Measurements from ENCODE around the gene PRKN. TPM values are rescaled to one million over a fixed set of nuclear protein-coding genes. Genes with fewer than 3 reads are reported as not detected.

The PRKN gene
- total and polyA plus RNA-seq, 2 experiments from 2014 or later = 0.10 to 0.84 TPM

DNA sequence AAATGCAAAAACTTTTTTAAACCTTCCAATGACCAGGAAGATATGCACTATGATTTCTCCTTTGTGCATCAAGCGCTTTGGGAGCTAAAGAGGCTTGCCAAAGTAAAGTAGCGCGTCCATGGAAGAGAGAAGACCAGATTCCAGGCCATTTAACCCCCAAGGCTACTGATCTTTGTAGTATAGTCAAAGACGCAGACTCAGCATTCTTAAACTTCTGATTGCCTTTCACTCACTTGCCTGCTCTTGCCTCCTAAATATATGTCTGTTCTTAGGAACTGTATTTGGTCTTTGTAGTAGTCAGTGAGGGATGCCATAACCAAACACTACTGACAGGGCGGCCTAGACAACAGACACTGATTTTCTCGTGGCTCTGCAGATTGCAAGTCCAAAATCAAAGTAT is 426.4 kb downstream of the PRKN start (continued):
- TF ChIP-seq, protein P1, sequence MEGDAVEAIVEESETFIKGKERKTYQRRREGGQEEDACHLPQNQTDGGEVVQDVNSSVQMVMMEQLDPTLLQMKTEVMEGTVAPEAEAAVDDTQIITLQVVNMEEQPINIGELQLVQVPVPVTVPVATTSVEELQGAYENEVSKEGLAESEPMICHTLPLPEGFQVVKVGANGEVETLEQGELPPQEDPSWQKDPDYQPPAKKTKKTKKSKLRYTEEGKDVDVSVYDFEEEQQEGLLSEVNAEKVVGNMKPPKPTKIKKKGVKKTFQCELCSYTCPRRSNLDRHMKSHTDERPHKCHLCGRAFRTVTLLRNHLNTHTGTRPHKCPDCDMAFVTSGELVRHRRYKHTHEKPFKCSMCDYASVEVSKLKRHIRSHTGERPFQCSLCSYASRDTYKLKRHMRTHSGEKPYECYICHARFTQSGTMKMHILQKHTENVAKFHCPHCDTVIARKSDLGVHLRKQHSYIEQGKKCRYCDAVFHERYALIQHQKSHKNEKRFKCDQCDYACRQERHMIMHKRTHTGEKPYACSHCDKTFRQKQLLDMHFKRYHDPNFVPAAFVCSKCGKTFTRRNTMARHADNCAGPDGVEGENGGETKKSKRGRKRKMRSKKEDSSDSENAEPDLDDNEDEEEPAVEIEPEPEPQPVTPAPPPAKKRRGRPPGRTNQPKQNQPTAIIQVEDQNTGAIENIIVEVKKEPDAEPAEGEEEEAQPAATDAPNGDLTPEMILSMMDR (conservative IDR thresholded peaks at IDR 0.05; ENCODE audit: low read depth in 2 of 2) = no peak
- no peak for TF ChIP-seq ZNF331 (CRISPR knock-in tag; IDR thresholded peaks at IDR 0.05; ENCODE audit: low read depth)
- no peak for TF ChIP-seq EZH2phosphoT487 (IDR thresholded peaks at IDR 0.05; ENCODE audit: unreplicated experiment)
- TF ChIP-seq, protein P2, sequence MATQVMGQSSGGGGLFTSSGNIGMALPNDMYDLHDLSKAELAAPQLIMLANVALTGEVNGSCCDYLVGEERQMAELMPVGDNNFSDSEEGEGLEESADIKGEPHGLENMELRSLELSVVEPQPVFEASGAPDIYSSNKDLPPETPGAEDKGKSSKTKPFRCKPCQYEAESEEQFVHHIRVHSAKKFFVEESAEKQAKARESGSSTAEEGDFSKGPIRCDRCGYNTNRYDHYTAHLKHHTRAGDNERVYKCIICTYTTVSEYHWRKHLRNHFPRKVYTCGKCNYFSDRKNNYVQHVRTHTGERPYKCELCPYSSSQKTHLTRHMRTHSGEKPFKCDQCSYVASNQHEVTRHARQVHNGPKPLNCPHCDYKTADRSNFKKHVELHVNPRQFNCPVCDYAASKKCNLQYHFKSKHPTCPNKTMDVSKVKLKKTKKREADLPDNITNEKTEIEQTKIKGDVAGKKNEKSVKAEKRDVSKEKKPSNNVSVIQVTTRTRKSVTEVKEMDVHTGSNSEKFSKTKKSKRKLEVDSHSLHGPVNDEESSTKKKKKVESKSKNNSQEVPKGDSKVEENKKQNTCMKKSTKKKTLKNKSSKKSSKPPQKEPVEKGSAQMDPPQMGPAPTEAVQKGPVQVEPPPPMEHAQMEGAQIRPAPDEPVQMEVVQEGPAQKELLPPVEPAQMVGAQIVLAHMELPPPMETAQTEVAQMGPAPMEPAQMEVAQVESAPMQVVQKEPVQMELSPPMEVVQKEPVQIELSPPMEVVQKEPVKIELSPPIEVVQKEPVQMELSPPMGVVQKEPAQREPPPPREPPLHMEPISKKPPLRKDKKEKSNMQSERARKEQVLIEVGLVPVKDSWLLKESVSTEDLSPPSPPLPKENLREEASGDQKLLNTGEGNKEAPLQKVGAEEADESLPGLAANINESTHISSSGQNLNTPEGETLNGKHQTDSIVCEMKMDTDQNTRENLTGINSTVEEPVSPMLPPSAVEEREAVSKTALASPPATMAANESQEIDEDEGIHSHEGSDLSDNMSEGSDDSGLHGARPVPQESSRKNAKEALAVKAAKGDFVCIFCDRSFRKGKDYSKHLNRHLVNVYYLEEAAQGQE (IDR thresholded peaks at IDR 0.05; ENCODE audit: unreplicated experiment) = no peak

DNA sequence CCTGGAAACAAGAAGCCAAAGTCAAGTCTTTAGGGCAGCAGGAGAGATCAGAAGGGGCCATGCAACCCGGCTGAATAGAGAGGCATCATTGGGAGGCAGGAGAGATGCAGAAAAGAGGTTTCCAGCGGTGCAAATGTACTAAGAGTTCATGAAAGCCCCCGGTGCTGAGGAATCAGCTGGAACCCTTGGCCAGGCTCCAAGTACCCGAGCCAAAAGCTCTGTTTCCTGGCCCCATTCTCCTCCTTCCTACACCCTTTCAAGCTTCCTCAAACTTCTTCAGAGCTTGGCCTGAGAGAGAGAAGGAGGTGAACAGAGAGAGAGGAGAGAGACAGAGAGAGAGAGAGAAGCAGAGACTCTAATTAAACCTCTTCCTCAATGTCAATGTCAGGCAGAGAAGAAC is 433.5 kb downstream of the PRKN start:
- ATAC-seq = no peak
- Mint-ChIP-seq H3K27me3 (ENCODE audit: insufficient read depth, low read depth, poor library complexity) (no peaks in the 10 kb centered on the region), H3K9me3 (no peaks in the 10 kb centered on the region), H3K27ac (no peak overlapping the region), H3K4me3 (no peak overlapping the region), H3K4me1 (no peaks in the 10 kb centered on the region), H3K36me3 (ENCODE audit: low read depth) (no peaks in the 10 kb centered on the region)
- Histone ChIP-seq H3K79me2 (replicated peaks; ENCODE audit: insufficient read depth) (no peaks in the 10 kb centered on the region), H3K27ac (ENCODE audit: low read depth) (no peak overlapping the region), H4K20me1 (replicated peaks; ENCODE audit: insufficient read depth) (no peaks in the 10 kb centered on the region), H3K9me2 (ENCODE audit: insufficient read depth) (peaks cover 3% of the 10 kb centered on the region; the same call in 1 of the 2 replicates), H3K4me3 (no peak overlapping the region), H2AFZ (no peak overlapping the region), H3K27me3 (ENCODE audit: insufficient read depth) (no peaks in the 10 kb centered on the region), H3K36me3 (ENCODE audit: insufficient read depth) (no peaks in the 10 kb centered on the region), H3F3A (replicated peaks; ENCODE audit: low read depth) (no peaks in the 10 kb centered on the region), H3K4me1 (ENCODE audit: insufficient read depth) (no peaks in the 10 kb centered on the region), H3K4me2 (no peak overlapping the region)
- DNase-seq (ENCODE audit: low spot score) = no peak
- TF ChIP-seq, protein P2 (IDR thresholded peaks at IDR 0.05; ENCODE audit: unreplicated experiment) = no peak
- TF ChIP-seq, protein P1 (conservative IDR thresholded peaks at IDR 0.05; ENCODE audit: low read depth in 2 of 2) = no peak
- TF ChIP-seq ZNF114 (CRISPR knock-in tag; IDR thresholded peaks at IDR 0.05) (no peak), EZH2phosphoT487 (IDR thresholded peaks at IDR 0.05; ENCODE audit: unreplicated experiment) (no peak), JUNB (IDR thresholded peaks at IDR 0.05; ENCODE audit: unreplicated experiment) (no peak), POLR2AphosphoS5 (IDR thresholded peaks at IDR 0.05; ENCODE audit: low read depth) (no peak)
- TF ChIP-seq, protein P3, sequence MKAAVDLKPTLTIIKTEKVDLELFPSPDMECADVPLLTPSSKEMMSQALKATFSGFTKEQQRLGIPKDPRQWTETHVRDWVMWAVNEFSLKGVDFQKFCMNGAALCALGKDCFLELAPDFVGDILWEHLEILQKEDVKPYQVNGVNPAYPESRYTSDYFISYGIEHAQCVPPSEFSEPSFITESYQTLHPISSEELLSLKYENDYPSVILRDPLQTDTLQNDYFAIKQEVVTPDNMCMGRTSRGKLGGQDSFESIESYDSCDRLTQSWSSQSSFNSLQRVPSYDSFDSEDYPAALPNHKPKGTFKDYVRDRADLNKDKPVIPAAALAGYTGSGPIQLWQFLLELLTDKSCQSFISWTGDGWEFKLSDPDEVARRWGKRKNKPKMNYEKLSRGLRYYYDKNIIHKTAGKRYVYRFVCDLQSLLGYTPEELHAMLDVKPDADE (IDR thresholded peaks at IDR 0.05) = no peak

Data from GM23338 (cell line).